Transverse colon (tissue), 4 donors: ENCODE results near the gene PDSS1. TPM values are rescaled to one million over a fixed set of nuclear protein-coding genes. Genes with fewer than 3 reads are reported as not detected.

Experiments used
- DNase-seq: peaks from one replicate; pipeline ENCODE4 v3.0.0-alpha.2; 2019
- H3K27ac ChIP-seq, 4 donors: fragments of 200-600 bp; sonication (generic); 2 replicates each; pipeline ENCODE4 v1.5.1; 2016 to 2018; ENCODE audit warnings: inconsistent platforms in 4 of 4
- H3K27me3 ChIP-seq: fragments of 200-600 bp; sonication (generic); 2 replicates; pipeline ENCODE4 v1.5.1; 2017; ENCODE audit warnings: inconsistent platforms
- H3K36me3 ChIP-seq, 4 donors: fragments of 200-600 bp; sonication (generic); 2 replicates each; pipeline ENCODE4 v1.5.1; 2017 to 2019; ENCODE audit warnings: inconsistent platforms in 4 of 4
- H3K4me1 ChIP-seq, 4 donors: fragments of 200-600 bp; sonication (generic); 2 replicates each; pipeline ENCODE4 v1.5.1; 2017 to 2020; ENCODE audit warnings: inconsistent platforms in 4 of 4
- H3K4me3 ChIP-seq, 4 donors: fragments of 200-600 bp; sonication (generic); 1 replicate in 1 of 4; 2 replicates in 3 of 4; pipeline versions ENCODE4 v1.5.1 to v1.6.1; 2017 to 2019; ENCODE audit warnings: inconsistent platforms in 4 of 4
- H3K9me3 ChIP-seq, 2 donors: fragments of 200-600 bp; sonication (generic); 2 replicates each; pipeline ENCODE4 v1.5.1; 2017 to 2019; ENCODE audit warnings: inconsistent platforms in 2 of 2
- CTCF ChIP-seq, 5 experiments: fragments of 200-600 bp in 3 of 5; fragments of 450-650 bp in 2 of 5; sonication (generic) in 3 of 5; IDR thresholded peaks; 1 replicate in 2 of 5; 2 replicates in 3 of 5; pipeline ENCODE4 v1.5.1; 2016 to 2017; ENCODE audit warnings: antibody characterized with exemption in 5 of 5, inconsistent platforms in 3 of 5, mild to moderate bottlenecking in 2 of 5, moderate library complexity in 1 of 5
- EP300 ChIP-seq: sonication (generic); formaldehyde crosslinking; IDR thresholded peaks from one replicate; pipeline ENCODE4 v1.6.1; 2017; ENCODE audit warnings: antibody characterized with exemption, low read depth
- POLR2A ChIP-seq: fragments of 450-650 bp; IDR thresholded peaks from one replicate; pipeline ENCODE4 v1.6.1; 2016; ENCODE audit warnings: antibody characterized with exemption, mild to moderate bottlenecking, moderate library complexity
- POLR2AphosphoS5 ChIP-seq, 3 donors: sonication (generic); formaldehyde crosslinking; IDR thresholded peaks; one replicate each; pipeline ENCODE4 v1.6.1; 2016; ENCODE audit warnings: antibody characterized with exemption in 3 of 3
- WGBS, 2 donors: methylation state at CpG; one replicate each; pipeline ENCODE4 v1.1.5; 2018; ENCODE audit warnings: low coverage in 1 of 2; 5-methylcytosine and 5-hydroxymethylcytosine counted together
- in situ Hi-C, 4 donors: fragments of 200-750 bp; cut with MboI; loops; one replicate each; pipeline versions ENCODE4 v1.15.0 to v1.15.1; 2017; ENCODE audit warnings: low sequenced_read_pairs in 3 of 4, low pct_ligation_motif_present in 1 of 4, low pct_unique_long_range_greater_than_20kb in 1 of 4
- intact Hi-C: fragments of 100-400 bp; cut with DNase I; formaldehyde crosslinking; loops from one replicate; pipeline ENCODE4 v1.15.1; 2023; ENCODE audit warnings: low total_unique reads
- total RNA-seq, 4 donors: library from RNA; depleted of rRNA; stranded (reverse); fragments of >200 nt; gene quantifications; one replicate each; pipeline ENCODE4 v1.1.0, GENCODE V29; 2016

Gene PDSS1
- total RNA-seq, 4 donors from 2014 or later: 13.1 to 66.7 (median 23.8) TPM

- no peak for TF ChIP-seq EP300
- TF ChIP-seq CTCF (IDR thresholded peaks at IDR 0.05): no peak
- no peak for TF ChIP-seq POLR2AphosphoS5 (IDR thresholded peaks at IDR 0.05)
- TF ChIP-seq POLR2A: no peak
- Histone ChIP-seq H3K4me1 (peaks cover 4 to 52% (median 35%) of the 10 kb centered on the region in 4 donors), H3K4me3 (peak overlapping the region in 1 of 4 donors; percentile 20), H3K27me3 (no peaks in the 10 kb centered on the region), H3K9me3 (no peaks in the 10 kb centered on the region), H3K36me3 (peaks cover 0 to 4% (median 0%) of the 10 kb centered on the region in 4 donors), H3K27ac (peak overlapping the region; percentile 65 to 97 (median 92))
- intact Hi-C loops (no loop called here), in situ Hi-C loops (no loop called here)
- 39 to 60% methylated on average over 3 to 4 of the region's 4 CpGs for WGBS, 2 donors
- DNase-seq: no peak
These were observed 3.6 kb downstream of the PDSS1 start for GRCh38 chr10:26700884-26701630.

GRCh38 chr10:26703096-26703495 lies 5.6 kb downstream of the PDSS1 start:
- intact Hi-C loops (no loop called here), in situ Hi-C loops (no loop called here)
- Histone ChIP-seq H3K4me3 (no peak overlapping the region), H3K27me3 (no peaks in the 10 kb centered on the region), H3K36me3 (peaks cover 0 to 9% (median 0%) of the 10 kb centered on the region in 4 donors), H3K4me1 (peaks cover 4 to 45% (median 27%) of the 10 kb centered on the region in 4 donors), H3K27ac (no peak overlapping the region), H3K9me3 (no peaks in the 10 kb centered on the region)
- no peak for TF ChIP-seq POLR2A
- no peak for TF ChIP-seq CTCF (IDR thresholded peaks at IDR 0.05)
- TF ChIP-seq POLR2AphosphoS5 (IDR thresholded peaks at IDR 0.05): no peak
- TF ChIP-seq EP300: no peak
- DNase-seq: no peak
- 82 to 88% methylated on average over 3 to 4 of the region's 4 CpGs for WGBS, 2 donors

- Histone ChIP-seq H3K27ac (no peak overlapping the region), H3K36me3 (peaks cover 0 to 9% (median 0%) of the 10 kb centered on the region in 4 donors), H3K27me3 (no peaks in the 10 kb centered on the region), H3K9me3 (no peaks in the 10 kb centered on the region), H3K4me3 (no peak overlapping the region), H3K4me1 (peaks cover 1 to 36% (median 19%) of the 10 kb centered on the region in 4 donors)
- TF ChIP-seq CTCF (IDR thresholded peaks at IDR 0.05) (no peak), POLR2AphosphoS5 (IDR thresholded peaks at IDR 0.05) (no peak), POLR2A (no peak), EP300 (no peak)
- intact Hi-C loops: no loop called here
- 90 to 94% methylated on average over 9 of the region's 9 CpGs for WGBS, 2 donors
- in situ Hi-C loops: no loop called here
- no peak for DNase-seq
These were observed 6.5 kb downstream of the PDSS1 start for GRCh38 chr10:26703974-26704373.

GRCh38 chr10:26706206-26706605 lies 8.7 kb downstream of the PDSS1 start:
- Histone ChIP-seq H3K9me3 (no peaks in the 10 kb centered on the region), H3K27me3 (no peaks in the 10 kb centered on the region), H3K27ac (no peak overlapping the region), H3K4me1 (peaks cover 0 to 15% (median 6%) of the 10 kb centered on the region in 4 donors), H3K36me3 (peaks cover 0 to 9% (median 0%) of the 10 kb centered on the region in 4 donors), H3K4me3 (no peak overlapping the region)
- no peak for TF ChIP-seq CTCF (IDR thresholded peaks at IDR 0.05)
- TF ChIP-seq EP300: no peak
- no peak for TF ChIP-seq POLR2AphosphoS5 (IDR thresholded peaks at IDR 0.05)
- no peak for TF ChIP-seq POLR2A
- in situ Hi-C loops (no loop called here), intact Hi-C loops (no loop called here)
- DNase-seq: no peak
- 84 to 100% methylated on average over 1 to 6 of the region's 6 CpGs for WGBS, 2 donors
